Measurements from ENCODE around the gene C2CD4C.

DNA sequence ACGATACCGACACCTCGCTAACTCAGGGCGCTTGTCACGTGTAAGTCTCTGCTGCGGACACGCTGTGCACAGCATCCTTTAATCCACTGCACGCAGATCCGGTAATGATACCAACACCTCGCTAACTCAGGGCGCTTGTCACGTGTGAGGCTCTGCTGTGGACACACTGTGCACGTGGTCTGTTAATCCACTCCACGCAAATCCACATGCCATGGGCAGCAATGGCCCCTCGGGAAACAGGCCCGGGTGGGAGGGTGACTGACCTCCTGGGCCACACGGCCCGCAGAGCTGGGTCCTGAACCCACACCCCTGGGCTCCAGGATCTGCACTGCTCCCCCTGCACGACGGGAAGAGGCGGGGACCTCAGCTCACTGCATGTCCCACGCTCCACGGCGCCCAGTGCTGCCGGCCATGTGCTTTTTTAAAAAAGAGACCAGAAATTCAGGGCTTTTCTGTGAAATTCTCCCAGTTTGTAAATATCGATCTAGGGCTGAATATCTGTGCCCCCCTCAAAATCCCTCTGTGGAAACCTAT lies 35.8 kb upstream of the C2CD4C start:
- TF ChIP-seq, protein P1, sequence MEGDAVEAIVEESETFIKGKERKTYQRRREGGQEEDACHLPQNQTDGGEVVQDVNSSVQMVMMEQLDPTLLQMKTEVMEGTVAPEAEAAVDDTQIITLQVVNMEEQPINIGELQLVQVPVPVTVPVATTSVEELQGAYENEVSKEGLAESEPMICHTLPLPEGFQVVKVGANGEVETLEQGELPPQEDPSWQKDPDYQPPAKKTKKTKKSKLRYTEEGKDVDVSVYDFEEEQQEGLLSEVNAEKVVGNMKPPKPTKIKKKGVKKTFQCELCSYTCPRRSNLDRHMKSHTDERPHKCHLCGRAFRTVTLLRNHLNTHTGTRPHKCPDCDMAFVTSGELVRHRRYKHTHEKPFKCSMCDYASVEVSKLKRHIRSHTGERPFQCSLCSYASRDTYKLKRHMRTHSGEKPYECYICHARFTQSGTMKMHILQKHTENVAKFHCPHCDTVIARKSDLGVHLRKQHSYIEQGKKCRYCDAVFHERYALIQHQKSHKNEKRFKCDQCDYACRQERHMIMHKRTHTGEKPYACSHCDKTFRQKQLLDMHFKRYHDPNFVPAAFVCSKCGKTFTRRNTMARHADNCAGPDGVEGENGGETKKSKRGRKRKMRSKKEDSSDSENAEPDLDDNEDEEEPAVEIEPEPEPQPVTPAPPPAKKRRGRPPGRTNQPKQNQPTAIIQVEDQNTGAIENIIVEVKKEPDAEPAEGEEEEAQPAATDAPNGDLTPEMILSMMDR (IDR thresholded peaks at IDR 0.05; ENCODE audit: low read depth, low read length, poor library complexity, severe bottlenecking): no peak
- TF ChIP-seq EZH2phosphoT487 (IDR thresholded peaks at IDR 0.05; ENCODE audit: borderline replicate concordance, low read length): no peak
